Measurements from ENCODE around the gene CABLES1.

CABLES1 gene

DNA sequence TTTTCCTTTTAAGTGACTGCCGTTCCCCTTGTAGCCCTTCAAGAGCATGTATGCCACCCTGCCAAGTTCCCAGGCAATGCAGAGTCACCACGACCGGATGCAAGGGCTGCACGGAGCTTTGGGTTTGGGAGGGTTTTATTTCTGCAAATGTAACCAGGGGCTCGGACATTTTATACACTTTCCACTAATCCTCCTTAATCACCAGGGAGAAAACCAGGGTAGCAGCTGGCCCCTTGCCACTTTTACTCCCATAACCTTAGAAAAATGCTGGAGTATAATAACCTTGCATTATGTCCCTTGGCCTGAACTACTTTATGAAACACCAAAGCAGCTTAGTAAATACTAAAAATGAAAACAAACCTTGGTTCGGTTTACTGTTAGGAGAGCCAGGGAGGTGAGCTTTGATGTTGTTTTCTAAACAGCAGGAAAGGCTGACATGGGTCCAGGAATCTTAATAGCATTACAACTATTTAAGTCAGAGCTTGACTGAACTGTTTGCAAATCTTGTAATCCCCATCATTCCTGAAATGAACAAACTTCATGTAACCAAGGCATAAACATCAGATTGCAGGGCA is 165.0 kb downstream of the CABLES1 start:
- peak overlapping the region in 1 of 2 experiments; percentile 4 for H2BK12ac ChIP-seq (ENCODE audit: low read length in 2 of 2)
- H3K36me3 ChIP-seq (ENCODE audit: control insufficient read depth in 1 of 2, insufficient read depth in 2 of 2, low read depth in 1 of 2, low read length in 2 of 2), result peaks cover 11 to 13% of the 10 kb centered on the region in 2 experiments
- no peak overlapping the region for H3K27ac ChIP-seq (ENCODE audit: low read length, poor library complexity, severe bottlenecking)
- no peak overlapping the region for H3K9ac ChIP-seq (ENCODE audit: low read length)
- H2AK5ac ChIP-seq (ENCODE audit: low read length, severe bottlenecking), result no peak overlapping the region
- peaks cover 9% of the 10 kb centered on the region for H3K4me1 ChIP-seq (ENCODE audit: control insufficient read depth, insufficient read depth, low read depth, low read length)
- H3K4ac ChIP-seq (ENCODE audit: low read depth in 1 of 2, low read length in 2 of 2), result no peak overlapping the region
- no peak overlapping the region for H2AFZ ChIP-seq (ENCODE audit: low read depth, low read length)
- H4K91ac ChIP-seq (ENCODE audit: low read length), result no peak overlapping the region
- H3K4me3 ChIP-seq (ENCODE audit: insufficient read depth in 1 of 2, low read depth in 1 of 2, low read length in 2 of 2), result no peak overlapping the region
- H3K23ac ChIP-seq (ENCODE audit: low read length in 2 of 2), result no peak overlapping the region
- no peak overlapping the region for H2BK120ac ChIP-seq (ENCODE audit: low read depth, low read length)
- no peak overlapping the region for H2BK5ac ChIP-seq (ENCODE audit: low read depth, low read length, poor library complexity, severe bottlenecking)
- no peaks in the 10 kb centered on the region for H3K9me3 ChIP-seq (ENCODE audit: control insufficient read depth, low read length)
- H3K14ac ChIP-seq (ENCODE audit: low read length in 2 of 2), result no peak overlapping the region
- 89% methylated on average over 3 of the region's 6 CpGs for WGBS
- H3K18ac ChIP-seq (ENCODE audit: low read depth in 1 of 2, low read length in 2 of 2), result peak overlapping the region in 1 of 2 experiments; percentile 6
- H3K79me1 ChIP-seq (replicated peaks; ENCODE audit: low read length, poor library complexity, severe bottlenecking), result no peaks in the 10 kb centered on the region
- H2BK15ac ChIP-seq (ENCODE audit: low read depth, poor library complexity, severe bottlenecking), result no peak overlapping the region
- no peak overlapping the region for H3K4me2 ChIP-seq (ENCODE audit: low read length, poor library complexity, severe bottlenecking)
- no peaks in the 10 kb centered on the region for H3K27me3 ChIP-seq (ENCODE audit: control insufficient read depth in 1 of 2, insufficient read depth in 1 of 2, low read length in 2 of 2)
- H4K8ac ChIP-seq (ENCODE audit: low read length), result no peak overlapping the region
- DNase-seq, result peak; percentile 53

DNA sequence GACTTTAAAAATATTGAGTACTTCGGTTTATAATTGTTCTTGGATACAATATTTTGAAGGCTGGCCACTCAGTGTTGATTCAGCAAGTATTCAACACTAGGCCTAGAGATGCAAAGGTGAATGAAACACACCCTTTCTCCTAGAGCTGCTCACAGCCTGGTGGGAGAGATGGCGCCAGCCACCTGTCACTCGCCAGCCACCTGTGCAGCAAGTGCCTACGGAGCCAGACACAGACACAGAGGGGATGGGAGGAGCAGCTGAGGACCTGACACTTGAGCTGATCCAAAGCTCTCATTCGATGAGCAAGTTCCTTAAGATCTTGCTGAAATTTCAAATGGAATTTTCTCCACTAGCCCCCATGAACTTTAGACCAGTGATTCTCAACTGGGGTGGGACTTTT is 166.7 kb downstream of the CABLES1 start:
- Histone ChIP-seq H2BK15ac (ENCODE audit: low read depth, poor library complexity, severe bottlenecking) (peak overlapping the region; percentile 12), H3K27me3 (ENCODE audit: control insufficient read depth in 1 of 2, insufficient read depth in 1 of 2, low read length in 2 of 2) (no peaks in the 10 kb centered on the region), H2AK5ac (ENCODE audit: low read length, severe bottlenecking) (peak overlapping the region; percentile 3), H3K27ac (ENCODE audit: low read length, poor library complexity, severe bottlenecking) (no peak overlapping the region), H3K4ac (ENCODE audit: low read depth in 1 of 2, low read length in 2 of 2) (peak overlapping the region; percentile 84 to 93), H3K4me1 (ENCODE audit: control insufficient read depth, insufficient read depth, low read depth, low read length) (peaks cover 9% of the 10 kb centered on the region), H3K4me2 (ENCODE audit: low read length, poor library complexity, severe bottlenecking) (no peak overlapping the region), H3K36me3 (ENCODE audit: control insufficient read depth in 1 of 2, insufficient read depth in 2 of 2, low read depth in 1 of 2, low read length in 2 of 2) (peaks cover 7 to 13% of the 10 kb centered on the region in 2 experiments), H3K9ac (ENCODE audit: low read length) (peak overlapping the region; percentile 65), H2BK120ac (ENCODE audit: low read depth, low read length) (peak overlapping the region; percentile 54), H3K14ac (ENCODE audit: low read length in 2 of 2) (peak overlapping the region in 1 of 2 experiments; percentile 3), H3K4me3 (ENCODE audit: insufficient read depth in 1 of 2, low read depth in 1 of 2, low read length in 2 of 2) (no peak overlapping the region), H2BK5ac (ENCODE audit: low read depth, low read length, poor library complexity, severe bottlenecking) (no peak overlapping the region), H3K79me1 (replicated peaks; ENCODE audit: low read length, poor library complexity, severe bottlenecking) (no peaks in the 10 kb centered on the region), H3K18ac (ENCODE audit: low read depth in 1 of 2, low read length in 2 of 2) (peak overlapping the region; percentile 50 to 96), H4K8ac (ENCODE audit: low read length) (peak overlapping the region; percentile 19), H2AFZ (ENCODE audit: low read depth, low read length) (no peak overlapping the region), H3K9me3 (ENCODE audit: control insufficient read depth, low read length) (no peaks in the 10 kb centered on the region), H3K23ac (ENCODE audit: low read length in 2 of 2) (no peak overlapping the region), H2BK12ac (ENCODE audit: low read length in 2 of 2) (peak overlapping the region; percentile 49 to 97), H4K91ac (ENCODE audit: low read length) (peak overlapping the region; percentile 48)
- WGBS, result 96% methylated on average over 5 of the region's 5 CpGs
- DNase-seq, result no peak

DNA sequence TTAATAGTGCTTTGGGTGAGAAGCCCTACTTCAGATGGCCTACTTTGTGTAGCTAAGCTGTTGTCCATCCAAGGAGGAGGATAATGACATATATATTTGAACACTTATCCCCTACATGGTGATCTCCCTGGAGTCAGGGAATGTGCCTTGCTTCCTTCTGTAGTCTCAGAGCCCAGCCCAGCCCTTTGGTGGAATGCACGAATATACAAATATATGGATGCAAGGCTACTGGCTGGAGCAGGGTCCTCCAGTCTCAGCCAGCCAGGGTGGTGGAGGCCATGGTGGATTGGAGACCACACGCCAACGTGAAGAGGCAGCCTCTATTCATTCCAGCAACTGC is 167.2 kb downstream of the CABLES1 start:
- DNase-seq, result no peak
- Histone ChIP-seq H3K4me1 (ENCODE audit: control insufficient read depth, insufficient read depth, low read depth, low read length) (peaks cover 11% of the 10 kb centered on the region), H2BK5ac (ENCODE audit: low read depth, low read length, poor library complexity, severe bottlenecking) (peak overlapping the region; percentile 60), H3K4me3 (ENCODE audit: insufficient read depth in 1 of 2, low read depth in 1 of 2, low read length in 2 of 2) (no peak overlapping the region), H2BK15ac (ENCODE audit: low read depth, poor library complexity, severe bottlenecking) (no peak overlapping the region), H2BK12ac (ENCODE audit: low read length in 2 of 2) (peak overlapping the region; percentile 6 to 98), H3K36me3 (ENCODE audit: control insufficient read depth in 1 of 2, insufficient read depth in 2 of 2, low read depth in 1 of 2, low read length in 2 of 2) (peaks cover 6 to 12% of the 10 kb centered on the region in 2 experiments), H3K9ac (ENCODE audit: low read length) (peak overlapping the region; percentile 65), H2AK5ac (ENCODE audit: low read length, severe bottlenecking) (peak overlapping the region; percentile 69), H3K18ac (ENCODE audit: low read depth in 1 of 2, low read length in 2 of 2) (peak overlapping the region; percentile 90 to 96), H3K4me2 (ENCODE audit: low read length, poor library complexity, severe bottlenecking) (no peak overlapping the region), H3K27me3 (ENCODE audit: control insufficient read depth in 1 of 2, insufficient read depth in 1 of 2, low read length in 2 of 2) (no peaks in the 10 kb centered on the region), H3K27ac (ENCODE audit: low read length, poor library complexity, severe bottlenecking) (peak overlapping the region; percentile 75), H2AFZ (ENCODE audit: low read depth, low read length) (no peak overlapping the region), H3K14ac (ENCODE audit: low read length in 2 of 2) (peak overlapping the region in 1 of 2 experiments; percentile 92), H2BK120ac (ENCODE audit: low read depth, low read length) (peak overlapping the region; percentile 39), H3K23ac (ENCODE audit: low read length in 2 of 2) (no peak overlapping the region), H4K91ac (ENCODE audit: low read length) (peak overlapping the region; percentile 83), H3K4ac (ENCODE audit: low read depth in 1 of 2, low read length in 2 of 2) (peak overlapping the region; percentile 5 to 93), H3K79me1 (replicated peaks; ENCODE audit: low read length, poor library complexity, severe bottlenecking) (no peaks in the 10 kb centered on the region), H3K9me3 (ENCODE audit: control insufficient read depth, low read length) (no peaks in the 10 kb centered on the region), H4K8ac (ENCODE audit: low read length) (peak overlapping the region; percentile 66)
- WGBS, result 83% methylated on average over 3 of the region's 3 CpGs

DNA sequence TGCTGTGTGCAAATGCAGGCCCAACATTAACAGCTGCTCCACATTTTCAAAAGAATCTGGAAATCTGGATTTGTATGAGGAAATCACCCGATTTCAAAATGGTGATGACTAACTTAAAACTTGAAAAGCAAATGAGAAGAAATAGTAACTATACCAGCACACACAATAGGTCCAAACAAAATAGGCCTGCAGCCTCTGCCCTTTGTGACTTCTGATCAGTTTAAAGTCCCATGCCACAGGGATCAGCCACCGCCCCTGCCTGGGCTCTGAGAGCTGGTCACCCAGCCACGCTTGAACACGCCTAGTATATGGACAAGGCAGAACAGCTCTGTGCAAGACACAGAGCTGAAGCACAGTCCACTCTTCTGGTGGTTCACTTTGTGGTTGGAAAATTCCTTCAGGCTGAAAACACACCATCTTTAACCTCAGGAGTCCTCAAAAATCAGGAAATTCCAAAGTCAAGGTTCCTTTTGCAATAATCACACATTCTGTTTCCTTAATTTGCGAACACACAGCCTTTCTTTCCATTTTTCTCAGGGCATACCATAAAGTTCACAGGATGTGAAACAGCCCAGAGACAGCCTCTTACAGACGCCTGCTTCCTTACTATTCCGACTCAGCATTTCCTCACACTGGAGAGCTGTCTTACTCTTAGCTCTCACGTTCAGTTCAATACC is 167.7 kb downstream of the CABLES1 start:
- peaks cover 2 to 7% of the 10 kb centered on the region in 2 experiments for H3K36me3 ChIP-seq (ENCODE audit: control insufficient read depth in 1 of 2, insufficient read depth in 2 of 2, low read depth in 1 of 2, low read length in 2 of 2)
- H3K4me2 ChIP-seq (ENCODE audit: low read length, poor library complexity, severe bottlenecking), result no peak overlapping the region
- H3K14ac ChIP-seq (ENCODE audit: low read length in 2 of 2), result peak overlapping the region in 1 of 2 experiments; percentile 92
- H3K9ac ChIP-seq (ENCODE audit: low read length), result peak overlapping the region; percentile 65
- peak overlapping the region; percentile 75 for H3K27ac ChIP-seq (ENCODE audit: low read length, poor library complexity, severe bottlenecking)
- DNase-seq, result peak; percentile 96
- H3K4me3 ChIP-seq (ENCODE audit: insufficient read depth in 1 of 2, low read depth in 1 of 2, low read length in 2 of 2), result no peak overlapping the region
- H3K18ac ChIP-seq (ENCODE audit: low read depth in 1 of 2, low read length in 2 of 2), result peak overlapping the region; percentile 90 to 96
- peak overlapping the region; percentile 83 for H4K91ac ChIP-seq (ENCODE audit: low read length)
- no peak overlapping the region for H2AFZ ChIP-seq (ENCODE audit: low read depth, low read length)
- peak overlapping the region; percentile 92 for H4K8ac ChIP-seq (ENCODE audit: low read length)
- H3K4ac ChIP-seq (ENCODE audit: low read depth in 1 of 2, low read length in 2 of 2), result peak overlapping the region; percentile 47 to 93
- H2BK15ac ChIP-seq (ENCODE audit: low read depth, poor library complexity, severe bottlenecking), result no peak overlapping the region
- peak overlapping the region; percentile 67 to 98 for H2BK12ac ChIP-seq (ENCODE audit: low read length in 2 of 2)
- H3K9me3 ChIP-seq (ENCODE audit: control insufficient read depth, low read length), result no peaks in the 10 kb centered on the region
- no peak overlapping the region for H3K23ac ChIP-seq (ENCODE audit: low read length in 2 of 2)
- H3K27me3 ChIP-seq (ENCODE audit: control insufficient read depth in 1 of 2, insufficient read depth in 1 of 2, low read length in 2 of 2), result no peaks in the 10 kb centered on the region
- no peak overlapping the region for H2BK5ac ChIP-seq (ENCODE audit: low read depth, low read length, poor library complexity, severe bottlenecking)
- H2BK120ac ChIP-seq (ENCODE audit: low read depth, low read length), result peak overlapping the region; percentile 39
- WGBS, result 24% methylated on average over 7 of the region's 8 CpGs
- H3K4me1 ChIP-seq (ENCODE audit: control insufficient read depth, insufficient read depth, low read depth, low read length), result peaks cover 16% of the 10 kb centered on the region
- H3K79me1 ChIP-seq (replicated peaks; ENCODE audit: low read length, poor library complexity, severe bottlenecking), result no peaks in the 10 kb centered on the region
- H2AK5ac ChIP-seq (ENCODE audit: low read length, severe bottlenecking), result peak overlapping the region; percentile 69

All from mesenchymal stem cell (in vitro differentiated cells and primary cell).